AG04450 (cell line): Measurements from ENCODE around the gene L3MBTL4. TPM values are rescaled to one million over a fixed set of nuclear protein-coding genes. Genes with fewer than 3 reads are reported as not detected.

Source experiments
- CTCF ChIA-PET: fragments of 300-600, 350-600 bp; formaldehyde crosslinking; extraction: SDS; loops from one replicate; lab custom pipeline; 2022; ENCODE audit warnings: antibody characterized with exemption, inconsistent platforms; lab: Charles Lee
- POLR2A ChIA-PET: fragments of 350-600 bp; formaldehyde crosslinking; extraction: SDS; loops from one replicate; lab custom pipeline; 2021; ENCODE audit warnings: antibody characterized with exemption, inconsistent platforms; lab: Yijun Ruan, JAX
- DNase-seq: peaks from one replicate; pipeline ENCODE4 v3.0.0-alpha.2; 2011; ENCODE audit warnings: low read depth, low spot score
- H3K27ac ChIP-seq: one replicate; pipeline ENCODE4 v1.5.1; 2012; ENCODE audit warnings: low read depth, low read length, control low read depth
- H3K27me3 ChIP-seq: one replicate; pipeline ENCODE4 v1.6.0; 2012; ENCODE audit warnings: low read length; ENCODE audit not compliant: control insufficient read depth, insufficient read depth
- H3K4me3 ChIP-seq: 2 replicates; pipeline ENCODE4 v1.5.1; 2011; ENCODE audit warnings: mild to moderate bottlenecking, low read depth, low read length, control low read depth
- H3K9me3 ChIP-seq: 2 replicates; pipeline ENCODE4 v1.5.1; 2012; ENCODE audit warnings: low read length; ENCODE audit not compliant: control insufficient read depth, insufficient read depth
- CTCF ChIP-seq: IDR thresholded peaks from 2 replicates; pipeline ENCODE4 v1.5.1; 2011; ENCODE audit warnings: low read depth, low read length, control low read depth, inconsistent platforms
- polyA plus RNA-seq: library from polyadenylated mRNA; depleted of rRNA; stranded (reverse); fragments of >200 nt; gene quantifications from 2 replicates; pipeline ENCODE4 v1.2.3, GENCODE V29; 2011

Gene L3MBTL4
- polyA plus RNA-seq, 1 experiment = 0.05 TPM

- Histone ChIP-seq H3K4me3 (no peak overlapping the region), H3K27me3 (no peaks in the 10 kb centered on the region), H3K27ac (no peak overlapping the region), H3K9me3 (no peaks in the 10 kb centered on the region)
- ChIA-PET CTCF (interaction anchor here (0.5 to 8.3 kb wide), 35 partner anchors 8 to 352 kb away, joined by 3 to 156 read pairs (median 4); no protein-coding TSS in a partner anchor), POLR2A (interaction anchor here (0.7 kb wide), 1 partner anchor 62 kb away, joined by 5 read pairs; no protein-coding TSS in a partner anchor)
- peak; percentile 43 for DNase-seq
- TF ChIP-seq CTCF = peak; percentile 98
Observed at GRCh38 chr18:6219116-6219717, 195.5 kb downstream of the L3MBTL4 start.

- no peak for DNase-seq
- no peak overlapping the region for H3K27ac ChIP-seq
- ChIA-PET POLR2A (no interaction called here), CTCF (interaction anchor here (0.6 to 8.3 kb wide), 3 partner anchors 277 to 339 kb away, joined by 3 to 156 read pairs (median 52); no protein-coding TSS in a partner anchor)
- H3K9me3 ChIP-seq = no peaks in the 10 kb centered on the region
- no peak overlapping the region for H3K4me3 ChIP-seq
- no peaks in the 10 kb centered on the region for H3K27me3 ChIP-seq
- no peak for TF ChIP-seq CTCF
Observed at GRCh38 chr18:6215888-6216287, 198.8 kb downstream of the L3MBTL4 start.

DNA sequence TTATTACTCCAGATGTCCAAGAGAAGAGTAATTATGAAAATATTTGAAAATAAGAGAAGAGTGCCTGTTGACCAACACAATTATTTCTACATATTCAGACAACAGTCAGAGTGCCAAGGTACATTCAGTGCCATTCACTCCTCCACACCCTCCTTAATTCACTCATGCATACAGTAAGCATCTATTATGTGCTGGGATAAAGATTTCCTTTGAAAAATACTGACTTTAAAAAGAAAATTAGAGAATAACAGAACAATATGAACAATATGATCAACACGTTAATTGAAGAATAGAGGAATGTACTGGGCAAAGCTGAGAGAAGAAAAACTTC is 203.6 kb downstream of the L3MBTL4 start:
- POLR2A ChIA-PET = no interaction called here
- no peak for DNase-seq
- no peak for TF ChIP-seq CTCF
- H3K27ac ChIP-seq = no peak overlapping the region
- CTCF ChIA-PET = interaction anchor here (0.6 kb wide), 1 partner anchor 332 kb away, joined by 4 read pairs; no protein-coding TSS in a partner anchor
- H3K4me3 ChIP-seq = no peak overlapping the region
- no peaks in the 10 kb centered on the region for H3K27me3 ChIP-seq
- H3K9me3 ChIP-seq = no peaks in the 10 kb centered on the region

GRCh38 chr18:6210349-6211173 is 204.2 kb downstream of the L3MBTL4 start:
- no peak for TF ChIP-seq CTCF
- Histone ChIP-seq H3K27ac (no peak overlapping the region), H3K4me3 (no peak overlapping the region), H3K27me3 (no peaks in the 10 kb centered on the region), H3K9me3 (no peaks in the 10 kb centered on the region)
- ChIA-PET POLR2A (no interaction called here), CTCF (interaction anchor here (0.6 kb wide), 1 partner anchor 332 kb away, joined by 4 read pairs; no protein-coding TSS in a partner anchor)
- DNase-seq = no peak

- ChIA-PET POLR2A (no interaction called here), CTCF (interaction anchor here (1.8 to 3.5 kb wide), 3 partner anchors 11 to 339 kb away, joined by 5 to 27 read pairs (median 10); no protein-coding TSS in a partner anchor)
- TF ChIP-seq CTCF = no peak
- no peaks in the 10 kb centered on the region; the same call in 1 of the 2 replicates for H3K9me3 ChIP-seq
- H3K27me3 ChIP-seq = no peaks in the 10 kb centered on the region
- no peak overlapping the region for H3K27ac ChIP-seq
- no peak for DNase-seq
- H3K4me3 ChIP-seq = no peak overlapping the region
Observed at GRCh38 chr18:6207941-6208340, 206.8 kb downstream of the L3MBTL4 start.
